Ureter (tissue), 1 donor: ENCODE measurements around the gene RSKR. TPM values are rescaled to one million over a fixed set of nuclear protein-coding genes. Genes with fewer than 3 reads are reported as not detected.
"Not testable (repeated sequence)": the region's sequence is repeated elsewhere in the genome, so short reads cannot be mapped to it uniquely, and the experiment has no call there.

ENCODE experiments used
- DNase-seq: peaks from one replicate; pipeline ENCODE4 v3.0.0-alpha.2; 2020; ENCODE audit warnings: low spot score
- total RNA-seq: library from RNA; stranded (reverse); gene quantifications from one replicate; pipeline ENCODE4 v1.2.4, GENCODE V29; 2023
- donor health status: DM: yes; HTN: yes; CAD: no.

RSKR gene
- total RNA-seq, 1 donor from 2014 or later, result 27.5 TPM

DNA sequence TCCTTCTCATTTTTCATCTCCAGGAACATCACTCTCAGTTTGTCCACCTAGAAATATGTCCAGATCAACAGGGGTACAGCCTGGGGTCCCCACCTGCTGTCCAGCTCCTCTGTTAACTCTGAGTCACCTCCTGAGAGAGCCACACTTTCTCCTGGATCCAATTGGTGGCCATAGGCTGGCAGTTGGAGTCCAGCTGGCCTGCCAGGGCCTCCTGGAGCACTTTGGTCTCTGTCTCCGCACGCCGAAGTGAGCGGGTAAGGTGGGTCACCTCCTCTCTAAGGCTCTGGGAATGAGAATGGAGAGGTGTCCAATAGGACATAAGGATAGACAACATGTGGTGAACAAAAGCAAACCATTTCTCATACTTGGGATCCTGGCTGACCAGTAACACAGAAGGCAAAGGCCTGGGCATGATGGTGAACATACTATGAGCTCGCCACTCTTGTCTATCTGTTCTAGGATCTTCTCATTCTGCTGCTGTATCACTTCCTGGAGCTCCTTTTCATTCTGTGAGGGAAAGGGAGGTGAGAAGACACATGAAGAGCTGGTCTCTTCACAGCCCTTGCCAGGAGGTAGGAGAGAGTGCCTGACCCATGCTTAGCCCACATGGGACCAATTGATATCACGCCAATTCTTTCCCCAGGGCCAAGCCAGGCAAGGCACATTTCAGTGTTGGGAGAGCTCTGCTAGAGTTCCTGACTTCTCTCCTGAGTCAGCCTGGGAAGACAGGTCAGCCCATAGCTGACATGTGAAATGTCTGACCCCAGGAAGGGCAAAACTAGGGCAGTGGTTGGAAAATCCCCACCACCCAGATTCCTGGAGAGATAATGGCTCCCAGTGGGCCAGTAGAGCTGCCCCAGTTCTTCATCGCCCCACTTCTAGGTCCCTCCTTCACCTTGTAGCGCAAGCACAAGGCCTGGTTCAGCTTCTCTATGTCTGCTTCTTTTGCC, 35.5 kb downstream of the RSKR start:
- no peak for DNase-seq

DNA sequence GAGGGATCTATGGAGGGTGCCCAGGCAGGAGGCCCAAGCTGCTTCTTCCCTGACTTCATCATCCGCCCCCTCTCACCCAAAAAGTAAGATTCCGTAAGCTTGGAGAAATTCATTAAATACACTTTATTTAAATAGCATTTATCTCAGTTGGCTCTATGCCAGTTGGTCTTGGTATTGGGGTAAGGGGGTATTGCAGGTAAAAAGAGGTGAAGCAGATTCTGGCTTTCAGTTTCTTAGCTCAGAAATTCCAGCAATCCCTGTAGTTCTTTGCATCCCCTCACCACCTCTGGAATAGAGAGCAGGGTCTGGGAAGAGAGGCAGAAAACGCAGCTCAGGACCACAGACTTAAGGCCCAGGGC, 36.5 kb downstream of the RSKR start:
- DNase-seq, result no peak

GRCh38 chr17:28576758-28577465, 37.1 kb downstream of the RSKR start, which contains the start of gene ALDOC:
Gene ALDOC (minus strand): TSS chr17:28576895. CDS start chr17:28575532, 1,363 bp downstream.
- DNase-seq, result peak; percentile 97

DNA sequence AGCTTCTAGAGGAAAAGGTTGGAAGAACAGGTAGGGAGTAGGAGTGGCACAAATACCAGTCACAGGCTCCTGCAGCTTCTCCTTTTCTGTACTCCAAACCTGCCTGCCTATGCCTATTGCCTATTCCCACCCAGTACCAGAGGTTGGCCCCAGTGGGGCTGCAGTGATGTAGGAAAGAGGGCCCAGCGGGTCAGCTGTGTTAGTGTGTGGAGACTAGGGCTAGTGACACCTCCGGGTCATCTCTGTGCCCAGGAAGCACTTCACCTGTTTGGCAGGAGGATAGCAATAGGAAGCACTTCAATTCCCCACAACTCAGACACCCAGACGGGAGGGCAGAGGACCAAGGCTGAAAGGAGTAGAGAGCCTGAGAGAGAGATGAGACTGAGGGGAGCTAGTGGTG, 38.0 kb downstream of the RSKR start:
- not testable (repeated sequence) for DNase-seq

DNA sequence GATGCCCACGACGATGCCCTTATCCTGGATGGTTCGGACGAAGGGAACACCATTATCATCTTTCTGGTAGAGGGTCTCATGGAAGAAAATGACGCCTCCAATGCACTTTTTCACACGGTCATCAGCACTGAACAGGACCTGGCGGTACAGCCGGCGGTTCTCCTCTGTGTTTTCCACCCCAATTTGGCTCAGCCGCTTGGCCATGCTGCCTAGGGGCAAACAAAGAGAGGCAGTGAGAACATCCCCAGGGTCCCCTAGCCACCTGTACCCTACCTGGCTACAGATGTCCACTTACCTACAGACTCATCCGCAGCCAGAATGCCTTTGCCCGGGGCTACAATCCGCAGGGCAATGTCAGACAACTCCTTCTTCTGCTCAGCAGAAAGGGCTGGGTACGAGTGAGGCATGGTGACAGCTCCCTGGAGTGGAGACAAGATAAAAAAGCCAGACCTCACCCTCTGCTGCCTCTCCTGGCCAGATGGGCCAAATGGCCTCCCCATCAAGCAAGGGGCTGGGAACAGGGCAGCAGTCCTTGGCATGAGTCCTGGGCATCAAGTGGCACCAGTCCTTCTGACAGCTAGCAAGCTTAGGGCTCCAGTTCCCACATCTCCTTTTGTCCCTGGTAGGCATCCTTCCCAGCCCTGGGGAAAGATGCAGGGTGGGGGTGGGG, 38.7 kb downstream of the RSKR start:
- no peak for DNase-seq

GRCh38 chr17:28574526-28574925, 39.5 kb downstream of the RSKR start:
- DNase-seq, result no peak

DNA sequence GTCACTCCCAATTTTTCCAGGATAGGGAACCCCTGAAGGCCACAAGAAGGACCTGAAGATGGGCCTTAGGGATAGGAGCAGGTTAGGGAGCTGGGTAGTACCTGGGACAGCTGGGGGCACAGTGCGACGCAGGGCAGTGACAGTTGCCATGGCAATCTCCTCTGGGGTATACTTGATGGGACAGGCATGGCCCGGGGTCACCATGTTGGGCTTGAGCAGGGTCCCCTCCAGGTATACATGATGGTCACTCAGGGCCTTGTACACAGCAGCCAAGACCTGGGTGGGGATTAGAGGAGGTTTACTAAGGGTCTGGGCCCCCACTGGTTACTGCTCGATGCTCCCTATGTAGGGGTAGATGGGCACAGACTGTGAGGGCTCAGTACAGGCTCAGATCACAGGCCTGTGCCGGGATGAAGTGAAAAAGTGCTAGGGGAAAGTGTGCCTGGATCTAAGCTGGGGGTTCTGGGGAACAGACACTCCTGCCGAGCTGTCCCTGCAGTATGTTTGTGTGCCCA, 40.0 kb downstream of the RSKR start:
- no peak for DNase-seq

DNA sequence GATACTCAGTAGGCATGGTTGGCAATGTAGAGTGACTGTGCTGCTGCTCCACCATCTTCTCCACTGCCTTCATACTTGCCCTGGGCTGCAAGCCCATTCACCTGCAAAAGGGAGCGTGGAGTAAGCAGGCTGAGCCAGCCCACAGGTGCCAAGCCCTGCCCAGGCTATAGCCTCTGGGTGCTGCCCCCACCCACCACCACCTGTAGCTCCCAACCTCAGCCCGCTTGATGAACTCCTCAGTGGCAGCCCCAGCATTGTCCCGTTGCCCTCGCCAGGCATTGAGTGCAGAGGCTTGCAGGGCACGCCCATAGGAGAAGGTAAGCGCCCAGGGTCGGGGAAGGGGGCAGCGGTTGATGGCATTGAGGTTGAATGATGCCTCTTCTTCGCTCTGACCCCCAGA, 40.5 kb downstream of the RSKR start:
- DNase-seq, result no peak

- DNase-seq, result no peak
These were observed 41.0 kb downstream of the RSKR start for GRCh38 chr17:28573040-28573380.

- DNase-seq, result no peak
These were observed 41.5 kb downstream of the RSKR start for GRCh38 chr17:28572259-28573039.

- DNase-seq, result peak; percentile 96
These were observed 42.4 kb downstream of the RSKR start, which contains the start of gene PIGS for GRCh38 chr17:28571361-28572122. Gene PIGS (minus strand): TSS chr17:28571524. CDS start chr17:28571496, 28 bp downstream.

DNA sequence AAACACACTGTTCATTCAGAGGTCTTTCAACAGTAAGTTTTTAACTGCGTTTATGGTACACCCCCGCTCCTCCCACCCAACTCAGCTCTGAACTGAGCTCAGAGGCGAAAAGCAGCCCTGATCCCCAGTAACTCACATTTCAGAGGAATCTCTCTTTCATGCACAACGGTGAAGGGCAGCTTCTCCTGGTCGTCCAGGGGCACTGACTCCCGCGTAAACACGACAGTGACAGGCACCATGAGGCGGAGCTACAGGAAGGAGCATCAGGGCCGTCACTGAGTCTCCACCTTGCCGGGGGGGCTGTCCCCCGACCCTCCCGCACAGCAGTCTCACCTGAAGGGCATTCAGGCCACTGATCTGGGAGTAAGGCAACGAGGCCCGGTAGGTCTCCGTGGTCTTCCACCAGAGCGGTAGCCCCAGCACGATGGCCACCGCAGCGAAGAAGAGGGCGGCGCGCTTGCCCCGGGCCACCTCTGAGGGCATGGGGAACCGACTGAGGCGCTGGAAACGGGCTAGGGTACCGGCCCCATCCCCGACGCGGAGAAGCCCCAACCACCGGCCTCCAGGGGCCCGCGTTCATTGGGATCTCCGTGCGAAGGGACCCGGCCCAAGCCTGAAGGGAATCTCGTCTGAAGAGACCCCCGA, 43.1 kb downstream of the RSKR start:
- no peak for DNase-seq

DNA sequence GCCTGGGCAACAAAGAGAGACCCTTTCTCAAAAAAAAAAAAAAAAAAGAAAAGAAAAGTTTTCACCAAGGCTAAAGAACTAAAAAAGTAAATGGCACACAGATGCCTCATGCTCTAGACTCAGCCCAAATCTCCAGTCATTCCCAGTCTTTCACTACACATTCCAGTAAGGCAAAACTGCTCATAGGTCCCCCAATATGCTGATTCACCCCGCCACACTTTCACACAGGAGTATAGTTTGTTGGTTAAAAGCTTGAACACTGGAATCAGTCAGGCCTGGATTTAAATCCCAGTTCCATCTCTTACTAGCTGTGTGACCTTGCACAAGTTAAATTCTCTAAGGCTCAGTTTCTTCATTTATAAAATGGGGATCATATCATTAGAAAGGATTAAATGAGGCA, 44.5 kb downstream of the RSKR start:
- DNase-seq, result no peak

DNA sequence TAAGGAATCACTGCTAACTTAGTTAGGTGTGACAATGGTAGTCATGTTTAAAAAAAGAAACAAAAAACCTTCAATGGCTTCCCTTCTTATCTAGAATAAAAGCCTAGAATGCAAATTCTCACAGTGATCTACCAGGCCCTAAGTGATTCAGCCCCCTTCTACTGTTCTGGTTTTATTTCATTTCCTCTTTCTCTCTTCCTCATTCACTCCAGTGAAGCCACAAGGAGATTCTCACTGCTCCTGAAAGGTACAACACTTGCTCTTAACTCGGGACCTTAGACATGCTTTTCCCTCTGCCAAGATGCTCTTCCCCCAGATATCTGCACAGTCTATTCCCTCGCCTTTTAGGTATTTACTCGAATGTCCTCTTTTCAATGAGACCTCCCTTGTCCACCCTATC, 46.4 kb downstream of the RSKR start:
- no peak for DNase-seq

DNA sequence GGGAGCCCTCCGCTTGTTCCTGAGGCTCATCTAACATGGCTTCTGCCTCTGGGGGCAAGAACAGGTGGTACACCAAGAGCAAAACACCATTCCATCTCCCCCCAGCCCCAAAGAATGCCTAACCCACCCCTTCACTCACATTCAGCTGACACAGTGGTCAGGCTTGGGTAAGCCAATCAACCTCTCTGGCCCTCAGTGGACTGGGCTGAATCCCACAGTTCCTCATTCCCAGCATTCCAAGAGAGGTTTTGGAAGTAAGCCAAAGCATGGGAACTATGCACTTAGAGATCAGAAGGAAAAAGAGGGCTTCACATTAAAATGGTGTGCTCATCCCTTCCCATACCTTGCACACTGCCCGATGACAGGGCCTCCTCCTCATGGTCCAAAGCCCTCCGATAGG, 50.5 kb downstream of the RSKR start:
- DNase-seq, result no peak

Other genes starting within 250 kb of the RSKR start
- not detected for gene SEBOX, start 249.0 kb downstream of the RSKR start, total RNA-seq
- gene VTN, start 243.9 kb downstream of the RSKR start, total RNA-seq, result 1.0 TPM
- gene SARM1, start 242.5 kb downstream of the RSKR start, total RNA-seq, result 34.7 TPM
- gene SLC46A1, start 208.0 kb downstream of the RSKR start, total RNA-seq, result 15.4 TPM
- 0.62 TPM for gene SLC13A2, start 140.5 kb downstream of the RSKR start, total RNA-seq
- gene FOXN1, start 107.8 kb downstream of the RSKR start, total RNA-seq, result 1.5 TPM
- 37.5 TPM for gene UNC119, start 61.6 kb downstream of the RSKR start, total RNA-seq
- gene PIGS, start 42.7 kb downstream of the RSKR start, total RNA-seq, result 52.9 TPM
- gene ALDOC, start 37.3 kb downstream of the RSKR start, total RNA-seq, result 15.7 TPM
- 8.5 TPM for gene SPAG5, start 15.2 kb downstream of the RSKR start, total RNA-seq
- gene BLTP2, start 31.0 kb upstream of the RSKR start, total RNA-seq, result 210 TPM
- gene SDF2, start 47.7 kb upstream of the RSKR start, total RNA-seq, result 49.2 TPM
- gene SUPT6H, start 48.0 kb upstream of the RSKR start, total RNA-seq, result 96.9 TPM
- gene PROCA1, start 97.7 kb upstream of the RSKR start, total RNA-seq, result 1.1 TPM
- 82.9 TPM for gene RAB34, start 103.7 kb upstream of the RSKR start, total RNA-seq
- 1,937 TPM for gene RPL23A, start 105.8 kb upstream of the RSKR start, total RNA-seq
- 18.1 TPM for gene TLCD1, start 112.0 kb upstream of the RSKR start, total RNA-seq
- gene NEK8, start 114.6 kb upstream of the RSKR start, total RNA-seq, result 14.9 TPM
- 186 TPM for gene TRAF4, start 129.8 kb upstream of the RSKR start, total RNA-seq
- 28.8 TPM for gene FAM222B, start 228.6 kb upstream of the RSKR start, total RNA-seq
- 40.3 TPM for gene ERAL1, start 240.8 kb upstream of the RSKR start, total RNA-seq